ENCODE data around the gene FRMPD2.
"Not testable (repeated sequence)": the region's sequence is repeated elsewhere in the genome, so short reads cannot be mapped to it uniquely, and the experiment has no call there.

Gene FRMPD2

DNA sequence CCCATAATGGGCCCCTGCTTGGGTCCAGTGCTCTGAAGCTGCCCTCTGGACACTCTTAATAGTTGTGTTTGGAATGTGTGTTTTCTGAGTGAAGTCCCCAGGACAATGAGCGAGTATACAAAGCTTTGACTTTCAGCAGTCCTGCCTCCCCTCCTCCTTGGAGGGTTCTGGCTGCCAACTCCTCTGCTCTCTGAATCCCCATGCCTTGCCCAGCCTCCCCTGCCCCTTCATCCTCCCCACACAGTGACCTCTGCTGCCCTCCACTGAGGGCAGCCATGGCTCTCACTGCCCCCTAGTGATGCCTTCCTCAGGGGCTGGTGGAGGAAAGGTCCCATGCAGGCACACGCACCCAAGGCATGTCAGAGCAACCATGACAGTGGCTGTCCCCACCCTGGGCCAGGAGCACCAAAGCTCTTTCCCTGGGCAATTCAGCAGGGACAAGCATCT is 40.9 kb downstream of the FRMPD2 start:
- DNase-seq (ENCODE audit: low read depth in 2 of 2) = no peak

GRCh38 chr10:48232717-48233447 is 41.6 kb downstream of the FRMPD2 start:
- no peak for DNase-seq (ENCODE audit: low read depth in 2 of 2)

DNA sequence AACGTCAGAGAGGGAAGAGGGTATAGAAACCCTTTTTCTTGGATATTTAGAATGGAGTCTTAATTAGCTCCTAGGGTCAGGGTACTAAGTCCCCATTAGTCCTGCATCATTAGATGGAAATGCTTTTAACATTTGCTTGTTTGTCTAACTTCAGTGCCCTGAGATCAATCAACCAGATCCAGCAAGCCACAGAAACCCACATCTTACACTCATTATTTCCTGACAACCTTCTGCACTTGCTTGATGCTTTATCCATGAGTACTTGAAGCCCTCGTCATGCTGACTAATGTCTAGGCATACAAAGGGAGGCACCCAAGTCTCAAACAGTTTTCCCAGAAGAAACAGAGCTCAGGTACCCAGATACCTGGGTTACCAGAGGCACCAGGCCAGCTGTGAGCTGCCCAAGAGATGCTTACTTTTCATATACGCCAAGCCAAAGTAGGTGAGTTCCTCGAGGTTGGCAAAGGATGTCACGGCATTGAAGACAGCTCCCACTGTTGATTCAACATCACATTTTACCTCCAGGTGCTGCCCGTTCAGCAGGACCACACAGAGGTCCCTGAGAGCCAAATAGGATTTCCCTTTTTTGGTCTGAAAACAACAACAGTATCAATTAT is 42.7 kb downstream of the FRMPD2 start:
- no peak for DNase-seq (ENCODE audit: low read depth in 2 of 2)

DNA sequence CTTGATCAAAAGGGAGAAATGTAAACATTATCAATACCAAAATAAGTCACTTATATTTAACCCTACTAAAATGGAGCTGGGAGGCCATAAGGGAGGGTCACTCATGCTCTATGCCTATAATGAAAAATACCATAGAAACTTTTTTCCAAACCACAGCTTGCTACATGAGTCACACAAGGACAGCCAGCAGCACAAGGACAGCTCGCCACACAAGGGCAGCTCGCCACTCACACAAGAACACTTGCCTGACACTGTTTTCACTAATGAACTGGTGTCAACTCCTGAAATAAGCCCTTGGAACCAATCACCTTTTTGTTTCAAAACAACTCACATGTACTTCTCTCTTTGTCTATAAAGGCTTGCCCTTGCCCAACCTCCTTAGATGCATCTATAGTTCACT is 43.3 kb downstream of the FRMPD2 start:
- no peak for DNase-seq (ENCODE audit: low read depth in 2 of 2)

GRCh38 chr10:48227213-48227612 is 47.3 kb downstream of the FRMPD2 start:
- no peak for DNase-seq (ENCODE audit: low read depth in 2 of 2)

DNA sequence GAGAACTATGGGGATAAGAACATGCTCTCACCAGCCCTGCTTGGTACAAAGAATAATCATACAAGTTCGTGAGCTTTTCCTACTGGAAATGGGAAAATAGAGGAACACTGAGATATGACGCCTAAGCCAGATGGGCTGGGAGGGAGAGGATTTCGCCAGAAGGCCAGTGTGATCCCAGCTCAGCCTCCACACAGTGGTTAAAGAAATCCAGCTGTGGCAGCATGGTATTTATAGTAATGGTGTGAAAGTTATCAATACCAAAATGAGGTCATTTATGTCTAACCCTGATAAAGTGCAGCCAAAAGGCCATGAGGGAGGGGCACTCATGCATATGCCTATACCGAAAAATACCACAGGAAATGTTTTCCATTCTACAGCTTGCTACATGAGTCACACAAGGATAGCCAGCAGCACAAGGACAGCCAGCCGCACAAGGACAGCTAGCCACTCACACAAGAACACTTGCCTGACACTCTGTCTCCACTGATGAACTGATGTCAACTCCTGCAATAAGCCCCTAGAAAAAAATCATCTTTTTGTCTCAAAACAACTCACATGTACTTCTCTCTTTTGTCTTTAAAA is 49.4 kb downstream of the FRMPD2 start:
- DNase-seq (ENCODE audit: low read depth in 2 of 2) = no peak

DNA sequence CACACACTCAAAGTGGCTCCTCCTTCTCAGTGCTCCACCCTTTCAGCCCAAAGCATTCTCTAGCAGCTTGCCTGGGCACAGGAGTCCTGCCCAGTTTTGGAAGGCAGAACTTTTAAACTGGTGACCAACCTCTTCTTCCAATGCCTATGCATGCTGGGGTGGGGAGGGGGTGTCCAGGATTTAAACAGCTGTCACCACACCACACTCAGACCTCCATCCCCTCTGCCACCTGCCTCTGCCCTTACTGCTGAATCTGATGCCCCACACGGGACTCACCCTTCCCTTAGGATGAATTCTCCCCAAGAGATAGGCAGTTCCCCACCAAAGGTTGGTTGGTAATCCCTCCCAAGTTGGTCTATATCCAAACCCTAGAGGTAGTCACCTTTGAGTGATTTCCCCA is 50.2 kb downstream of the FRMPD2 start:
- DNase-seq (ENCODE audit: low read depth in 2 of 2) = no peak

GRCh38 chr10:48221814-48222213 is 52.7 kb downstream of the FRMPD2 start:
- no peak for DNase-seq (ENCODE audit: low read depth in 2 of 2)

DNA sequence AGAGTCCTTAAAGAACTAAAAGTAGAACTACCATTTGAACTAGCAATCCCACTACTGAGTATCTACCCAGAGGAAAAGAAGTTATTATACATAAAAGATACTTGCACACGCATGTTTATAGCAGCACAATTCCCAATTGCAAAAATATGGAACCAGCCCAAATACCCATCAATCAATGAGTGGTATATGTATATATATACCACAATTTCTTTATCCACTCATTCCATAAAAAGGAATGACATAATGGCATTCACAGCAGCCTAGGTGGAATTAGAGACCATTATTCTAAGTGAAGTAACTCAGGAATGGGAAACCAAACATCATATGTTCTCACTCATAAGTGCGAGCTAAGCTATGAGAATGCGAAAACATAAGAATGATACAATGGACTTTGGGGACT is 53.5 kb downstream of the FRMPD2 start:
- not testable (repeated sequence) for DNase-seq (ENCODE audit: low read depth in 2 of 2)

DNA sequence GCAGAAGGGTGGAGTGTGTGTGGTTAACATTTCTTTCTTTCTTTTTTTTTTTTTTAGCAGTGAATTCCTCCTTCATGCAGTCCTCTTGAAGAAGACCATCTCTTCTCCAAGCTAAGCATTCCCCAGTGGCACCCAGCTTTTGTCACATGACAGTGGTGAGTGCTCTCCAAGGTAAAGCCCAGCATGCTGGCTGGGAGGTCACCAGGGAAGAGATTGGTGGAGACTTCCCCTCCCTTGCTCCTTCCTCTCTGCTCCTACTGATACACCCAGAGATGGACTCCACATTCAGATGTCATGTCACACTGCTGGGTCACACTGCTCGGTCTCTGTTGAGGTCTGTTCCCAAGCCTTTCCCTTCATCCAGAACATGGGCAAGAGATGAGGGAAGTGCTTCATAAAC is 55.3 kb downstream of the FRMPD2 start:
- DNase-seq (ENCODE audit: low read depth in 2 of 2) = no peak

DNA sequence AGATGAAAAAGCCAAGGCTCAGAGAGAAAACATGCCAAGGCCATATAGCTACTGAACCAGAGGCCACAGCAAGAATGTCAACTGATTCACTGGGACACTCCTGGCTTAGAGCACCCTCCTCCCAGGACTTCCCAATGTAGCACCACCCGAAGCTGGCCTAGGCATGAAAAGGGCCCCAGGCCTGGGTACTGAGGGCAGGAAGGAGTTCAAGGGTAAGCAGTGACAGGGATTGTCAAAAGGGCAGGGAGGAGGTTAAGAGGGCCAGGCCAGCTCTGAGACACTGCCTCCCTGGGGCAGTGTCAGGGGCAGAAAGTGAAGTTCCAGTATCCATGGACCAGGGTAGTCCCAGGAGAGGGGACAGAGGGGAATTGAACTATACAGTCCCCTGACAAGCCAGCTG is 57.8 kb downstream of the FRMPD2 start:
- DNase-seq (ENCODE audit: low read depth in 2 of 2) = no peak

DNA sequence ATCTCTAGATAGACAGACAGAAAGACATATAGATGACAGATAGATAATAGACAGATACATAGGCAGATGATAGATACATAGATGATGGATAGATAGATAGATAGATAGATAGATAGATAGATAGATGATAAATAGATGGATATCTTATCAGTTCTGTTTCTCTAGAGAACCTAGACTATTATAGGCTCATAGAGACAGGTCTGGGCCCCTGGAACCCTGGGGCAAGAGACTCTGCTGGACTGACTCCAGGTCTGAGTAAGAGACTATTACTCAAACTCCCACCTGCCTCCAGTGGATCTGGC is 58.3 kb downstream of the FRMPD2 start:
- DNase-seq (ENCODE audit: low read depth in 2 of 2) = no peak

DNA sequence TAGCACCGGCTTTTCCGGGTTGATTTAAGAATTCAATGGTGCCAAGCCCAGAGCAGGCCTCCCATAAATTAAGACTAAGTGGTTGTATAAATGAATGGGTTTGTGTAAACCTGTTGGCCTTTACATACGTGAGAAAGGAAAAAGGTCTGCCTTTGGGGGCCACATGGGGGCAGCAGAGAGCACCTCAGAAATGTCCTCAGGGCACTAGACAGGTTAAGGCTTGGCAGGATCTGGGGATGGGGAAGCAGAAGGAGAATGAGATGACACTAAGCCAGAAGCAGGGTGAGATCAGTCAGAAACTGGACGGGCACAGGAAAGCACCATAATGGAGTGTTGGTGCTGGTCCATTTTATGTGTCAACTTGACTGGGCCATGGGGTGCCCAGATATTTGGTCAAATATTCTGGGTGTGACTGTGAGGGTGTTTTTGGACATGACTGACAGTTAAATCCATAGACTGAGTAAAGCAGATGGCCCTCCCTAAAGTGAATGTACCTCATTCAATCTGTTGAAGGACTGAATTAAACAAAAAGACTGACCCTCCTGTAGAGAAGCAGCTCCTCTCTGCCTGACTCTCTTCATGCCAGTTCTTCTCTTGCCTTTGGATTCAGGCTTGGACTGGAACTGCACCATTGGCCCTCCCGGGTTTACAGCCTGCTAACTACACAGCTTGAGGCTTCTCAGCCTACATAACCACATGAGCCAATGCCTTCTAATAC is 58.9 kb downstream of the FRMPD2 start:
- DNase-seq (ENCODE audit: low read depth in 2 of 2) = no peak

DNA sequence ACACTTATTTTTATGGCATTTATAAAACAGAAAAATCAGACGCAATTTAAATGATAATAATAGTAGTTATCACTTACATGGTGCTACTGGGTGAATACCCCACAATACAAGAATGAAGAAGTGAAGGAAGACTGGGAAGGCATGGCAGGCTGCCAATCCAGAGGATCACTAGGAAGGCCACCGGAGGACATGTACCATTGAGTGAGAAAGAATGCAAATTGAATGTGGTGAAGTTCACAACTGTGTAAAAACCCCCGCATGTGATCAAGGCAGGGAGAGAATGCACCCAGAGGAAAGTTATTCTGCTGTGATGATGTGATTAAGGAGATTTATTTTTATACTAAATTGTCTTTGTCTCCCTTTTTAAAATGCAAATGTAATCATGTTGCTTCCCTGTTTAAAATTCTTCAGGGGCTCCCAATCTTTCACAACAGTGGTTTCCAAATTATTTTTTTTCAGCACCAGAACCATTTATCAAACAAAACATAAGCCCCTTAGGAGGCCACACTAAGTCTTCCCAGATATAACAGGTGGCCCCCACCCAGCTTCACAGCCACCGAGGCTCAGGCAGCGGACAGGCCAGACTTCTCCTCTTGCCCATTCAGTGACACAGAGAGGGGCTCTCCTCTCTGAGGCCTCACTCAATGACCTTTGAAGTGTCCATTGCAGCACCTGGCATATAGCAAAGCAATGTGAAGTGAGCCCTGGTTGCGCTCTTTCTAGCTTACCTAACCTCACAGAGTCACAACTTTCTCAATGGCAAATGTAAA is 59.6 kb downstream of the FRMPD2 start:
- no peak for DNase-seq (ENCODE audit: low read depth in 2 of 2)

DNA sequence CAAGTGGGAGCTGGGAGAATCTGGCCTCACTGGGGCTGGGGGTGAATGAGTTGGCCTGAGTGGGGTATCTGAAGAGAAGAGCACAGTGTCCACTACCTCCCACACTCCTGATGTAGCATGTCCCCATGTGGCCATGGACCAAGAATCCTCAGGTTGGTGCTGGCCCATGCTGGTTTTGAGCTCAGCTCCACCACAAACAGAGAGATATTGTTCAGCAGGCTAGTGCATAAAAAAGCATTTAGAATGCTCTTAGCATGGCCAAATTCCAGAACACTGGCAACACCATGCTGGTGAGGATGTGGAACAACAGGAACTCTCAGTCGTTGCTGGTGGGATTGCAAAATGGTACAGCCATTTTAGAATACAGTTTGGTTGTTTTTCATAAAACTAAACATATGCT is 61.4 kb downstream of the FRMPD2 start:
- no peak for DNase-seq (ENCODE audit: low read depth in 2 of 2)

DNA sequence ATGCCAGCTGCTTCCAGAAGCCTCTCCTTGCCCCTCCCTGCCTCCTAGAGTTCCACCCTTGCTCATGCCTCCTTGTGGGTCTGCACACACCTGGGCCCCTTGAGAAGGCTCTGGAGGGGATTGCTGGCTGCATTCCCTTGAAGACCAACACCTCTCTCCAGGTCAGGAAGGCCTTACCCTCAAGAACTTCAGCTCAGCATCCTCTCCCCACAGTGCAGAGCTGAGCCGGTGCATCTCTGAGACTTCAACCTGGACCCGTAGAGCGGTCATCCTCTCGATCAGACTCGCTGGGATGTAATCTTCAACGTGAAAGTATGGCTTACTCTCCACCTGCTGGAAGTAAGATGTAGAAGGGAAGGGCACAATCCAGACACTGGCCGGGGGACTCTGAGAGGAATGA is 62.7 kb downstream of the FRMPD2 start:
- DNase-seq (ENCODE audit: low read depth in 2 of 2) = no peak

DNA sequence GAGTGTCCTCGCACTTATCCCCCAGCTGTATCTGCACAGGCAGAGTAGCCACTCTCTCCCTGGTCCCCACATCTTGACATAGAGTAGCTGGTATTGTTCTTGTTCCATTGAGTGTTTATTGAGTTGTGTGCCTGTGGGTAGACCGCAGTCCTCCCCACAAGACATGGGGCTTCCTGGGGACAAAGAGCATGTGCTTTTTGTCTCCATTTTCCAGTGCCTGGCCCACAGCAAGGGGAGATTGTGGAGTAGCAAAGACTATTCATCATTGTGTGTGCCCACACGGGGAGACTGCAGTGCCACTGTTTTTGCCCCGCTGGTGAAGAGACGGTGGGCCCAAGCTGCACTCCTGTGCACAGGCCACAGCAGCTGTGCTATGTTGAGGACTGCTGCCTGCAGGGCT is 63.5 kb downstream of the FRMPD2 start:
- DNase-seq (ENCODE audit: low read depth in 2 of 2) = no peak

DNA sequence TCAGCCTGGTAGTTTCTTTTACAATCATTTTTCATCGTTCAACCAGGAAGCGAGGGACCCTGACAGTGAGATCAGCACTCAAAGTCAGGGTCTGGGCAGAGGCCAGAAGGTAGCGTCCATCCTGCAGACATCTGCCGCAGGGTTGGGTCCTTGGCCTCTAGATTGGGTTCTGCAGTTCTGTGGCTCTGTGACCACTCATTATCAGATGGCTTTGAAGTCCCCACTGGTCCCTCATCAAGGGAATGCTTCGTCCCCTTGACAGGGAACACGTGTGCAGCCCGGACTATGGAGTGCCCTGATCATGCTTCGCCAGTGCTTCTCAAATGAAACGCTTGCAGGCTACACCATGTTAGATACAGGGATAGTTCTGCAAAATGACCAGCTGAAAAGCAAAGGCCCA is 64.1 kb downstream of the FRMPD2 start:
- no peak for DNase-seq (ENCODE audit: low read depth in 2 of 2)

GRCh38 chr10:48209241-48209640 is 65.3 kb downstream of the FRMPD2 start:
- no peak for DNase-seq (ENCODE audit: low read depth in 2 of 2)

DNA sequence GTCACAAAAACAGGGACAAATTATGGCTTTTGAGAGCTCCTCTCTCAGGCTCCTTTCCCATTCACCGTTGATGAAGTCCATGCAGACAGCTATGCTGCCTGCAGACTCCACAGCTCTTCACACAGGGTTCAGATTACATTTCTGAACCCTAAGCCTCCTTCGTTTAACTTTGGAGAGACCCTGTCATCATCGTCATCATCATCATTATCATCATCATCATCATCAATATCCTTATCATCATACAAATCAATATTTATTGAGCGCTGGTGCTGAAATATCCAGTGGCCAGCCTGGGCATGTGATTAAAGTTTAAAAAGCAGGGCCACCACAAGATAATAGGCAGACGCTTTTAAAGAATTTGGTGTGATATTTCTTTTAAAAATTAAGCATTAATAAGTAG is 66.6 kb downstream of the FRMPD2 start:
- no peak for DNase-seq (ENCODE audit: low read depth in 2 of 2)

- DNase-seq (ENCODE audit: low read depth in 2 of 2) = no peak
These were observed 67.8 kb downstream of the FRMPD2 start for GRCh38 chr10:48206482-48207250.

Data from stimulated activated CD8-positive, alpha-beta memory T cell treated with anti-CD3 and anti-CD28 coated beads, Interleukin-15, amount 100 ng/mL, for 4 hours (primary cell).